ENCODE data around the gene FAM177B. TPM values are rescaled to one million over a fixed set of nuclear protein-coding genes. Genes with fewer than 3 reads are reported as not detected.

FAM177B gene
- total and polyA plus RNA-seq, 7 donors: 0.36 to 40.5 (median 8.9) TPM; not detected in 1

- intact Hi-C loops (cut with DNase I): loop anchor here (5.0 to 10.0 kb wide), 2 partner anchors 53 to 895 kb away; partner anchors contain the start of gene FAM177B
- no peak for TF ChIP-seq POLR2AphosphoS5 (IDR thresholded peaks at IDR 0.05)
- Histone ChIP-seq H3K27me3 (no peaks in the 10 kb centered on the region), H3K9me3 (no peaks in the 10 kb centered on the region), H3K4me3 (no peak overlapping the region), H3K4me1 (peaks cover 0 to 55% (median 21%) of the 10 kb centered on the region in 4 donors), H3K36me3 (no peaks in the 10 kb centered on the region), H3K27ac (peak overlapping the region in 1 of 4 donors; percentile 60)
- 69 to 82% methylated on average over 2 of the region's 2 CpGs for WGBS, 2 donors
- no peak for DNase-seq
Measured at GRCh38 chr1:222790115-222790514, 53.1 kb downstream of the FAM177B start.

- peaks cover 0 to 54% (median 20%) of the 10 kb centered on the region in 4 donors for H3K4me1 ChIP-seq
- no peaks in the 10 kb centered on the region for H3K9me3 ChIP-seq
- no peaks in the 10 kb centered on the region for H3K27me3 ChIP-seq
- H3K36me3 ChIP-seq: no peaks in the 10 kb centered on the region
- peak overlapping the region in 3 of 4 donors; percentile 41 to 60 (median 53) for H3K27ac ChIP-seq
- WGBS, 2 donors: 81 to 88% methylated on average over 4 of the region's 4 CpGs
- no peak for TF ChIP-seq CTCF (IDR thresholded peaks at IDR 0.05)
- no peak for TF ChIP-seq EP300 (IDR thresholded peaks at IDR 0.05)
- TF ChIP-seq POLR2AphosphoS5 (IDR thresholded peaks at IDR 0.05): no peak
- TF ChIP-seq POLR2A (IDR thresholded peaks at IDR 0.05): no peak
- DNase-seq: no peak
- intact Hi-C loops (cut with DNase I): loop anchor here (5.0 to 10.0 kb wide), 2 partner anchors 53 to 894 kb away; partner anchors contain the start of gene FAM177B
- no peak overlapping the region for H3K4me3 ChIP-seq
Measured at GRCh38 chr1:222790520-222790919, 53.5 kb downstream of the FAM177B start.

- intact Hi-C loops (cut with DNase I): loop anchor here (1.0 to 10.0 kb wide), 3 partner anchors 54 to 894 kb away; partner anchors contain the start of gene FAM177B
- Histone ChIP-seq H3K27me3 (no peaks in the 10 kb centered on the region), H3K9me3 (no peaks in the 10 kb centered on the region), H3K4me3 (no peak overlapping the region), H3K27ac (peak overlapping the region in 3 of 4 donors; percentile 41 to 60 (median 53)), H3K36me3 (no peaks in the 10 kb centered on the region), H3K4me1 (peaks cover 0 to 48% (median 18%) of the 10 kb centered on the region in 4 donors)
- no peak for DNase-seq
- WGBS, 2 donors: 41 to 67% methylated on average over 4 of the region's 4 CpGs
- TF ChIP-seq EP300 (IDR thresholded peaks at IDR 0.05): no peak
- no peak for TF ChIP-seq POLR2A (IDR thresholded peaks at IDR 0.05)
- no peak for TF ChIP-seq POLR2AphosphoS5 (IDR thresholded peaks at IDR 0.05)
- TF ChIP-seq CTCF (IDR thresholded peaks at IDR 0.05): no peak
Measured at GRCh38 chr1:222791006-222791710, 54.2 kb downstream of the FAM177B start.

GRCh38 chr1:222792744-222793143, 55.7 kb downstream of the FAM177B start:
- no peaks in the 10 kb centered on the region for H3K36me3 ChIP-seq
- H3K27me3 ChIP-seq: no peaks in the 10 kb centered on the region
- intact Hi-C loops (cut with DNase I): loop anchor here (2.0 to 10.0 kb wide), 3 partner anchors 55 to 892 kb away; partner anchors contain the start of gene FAM177B
- DNase-seq: no peak
- H3K9me3 ChIP-seq: no peaks in the 10 kb centered on the region
- 7 to 17% methylated on average over 2 of the region's 2 CpGs for WGBS, 2 donors
- no peak overlapping the region for H3K4me3 ChIP-seq
- H3K27ac ChIP-seq: no peak overlapping the region
- no peak for TF ChIP-seq POLR2A (IDR thresholded peaks at IDR 0.05)
- peak; percentile 34 to 56 (median 48) for TF ChIP-seq CTCF (IDR thresholded peaks at IDR 0.05)
- no peak for TF ChIP-seq EP300 (IDR thresholded peaks at IDR 0.05)
- H3K4me1 ChIP-seq: peaks cover 0 to 42% (median 15%) of the 10 kb centered on the region in 4 donors

GRCh38 chr1:222794656-222795474, 57.9 kb downstream of the FAM177B start:
- intact Hi-C loops (cut with DNase I): loop anchor here (5.0 to 10.0 kb wide), 2 partner anchors 58 to 890 kb away; partner anchors contain the start of gene FAM177B
- TF ChIP-seq CTCF (IDR thresholded peaks at IDR 0.05) (no peak), POLR2AphosphoS5 (IDR thresholded peaks at IDR 0.05) (no peak), POLR2A (IDR thresholded peaks at IDR 0.05) (no peak), EP300 (IDR thresholded peaks at IDR 0.05) (no peak)
- Histone ChIP-seq H3K27ac (no peak overlapping the region), H3K36me3 (no peaks in the 10 kb centered on the region), H3K4me1 (peaks cover 0 to 54% (median 24%) of the 10 kb centered on the region in 4 donors), H3K4me3 (no peak overlapping the region), H3K9me3 (no peaks in the 10 kb centered on the region), H3K27me3 (no peaks in the 10 kb centered on the region)
- no peak for DNase-seq
- WGBS, 2 donors: 80 to 88% methylated on average over 6 of the region's 6 CpGs

All from sigmoid colon (tissue), 7 donors.